Tibial artery (tissue), 4 donors: ENCODE data around the gene NCKAP5.

Source experiments
- DNase-seq, 2 donors: peaks; one replicate each; pipeline ENCODE4 v3.0.0-alpha.2; 2019
- H3K27ac ChIP-seq, 2 donors: fragments of 200-600 bp; sonication (generic) in 1 of 2; 1 replicate in 1 of 2; 2 replicates in 1 of 2; pipeline ENCODE4 v1.5.1; 2018 to 2019; ENCODE audit warnings: mild to moderate bottlenecking in 1 of 2
- H3K27me3 ChIP-seq, 2 donors: fragments of 200-600 bp; sonication (generic) in 1 of 2; one replicate each; pipeline versions ENCODE4 v1.5.1 to v1.6.0; 2016 to 2019
- H3K36me3 ChIP-seq, 3 donors: fragments of 200-600 bp; sonication (generic) in 2 of 3; one replicate each; pipeline ENCODE4 v1.5.1; 2016 to 2019; ENCODE audit warnings: mild to moderate bottlenecking in 2 of 3
- H3K4me1 ChIP-seq, 4 donors: fragments of 200-600 bp; sonication (generic) in 2 of 4; 1 replicate in 3 of 4; 2 replicates in 1 of 4; pipeline ENCODE4 v1.5.1; 2016 to 2019
- H3K4me3 ChIP-seq, 2 donors: fragments of 200-600 bp; sonication (generic) in 1 of 2; 1 replicate in 1 of 2; 2 replicates in 1 of 2; pipeline ENCODE4 v1.5.1; 2018 to 2019; ENCODE audit warnings: mild to moderate bottlenecking in 2 of 2
- H3K9me3 ChIP-seq, 3 donors: fragments of 200-600 bp; sonication (generic) in 1 of 3; one replicate each; pipeline ENCODE4 v1.5.1; 2016 to 2019
- CTCF ChIP-seq, 2 experiments: fragments of 200-600 bp in 1 of 2; fragments of 450-650 bp in 1 of 2; IDR thresholded peaks; one replicate each; pipeline ENCODE4 v1.5.1; 2017 to 2019; ENCODE audit warnings: antibody characterized with exemption in 2 of 2, mild to moderate bottlenecking in 1 of 2, moderate library complexity in 1 of 2
- intact Hi-C: fragments of 100-400 bp; cut with DNase I; formaldehyde crosslinking; loops from one replicate; pipeline ENCODE4 v1.15.0; 2023; ENCODE audit warnings: low total_unique reads

NCKAP5 gene

GRCh38 chr2:133317178-133317577 lies 251.1 kb downstream of the NCKAP5 start:
- H3K27ac ChIP-seq, result no peak overlapping the region
- no peaks in the 10 kb centered on the region for H3K36me3 ChIP-seq
- DNase-seq, result no peak
- intact Hi-C loops, result no loop called here
- H3K9me3 ChIP-seq, result no peaks in the 10 kb centered on the region
- H3K27me3 ChIP-seq, result no peaks in the 10 kb centered on the region
- H3K4me1 ChIP-seq, result no peaks in the 10 kb centered on the region
- no peak for TF ChIP-seq CTCF (IDR thresholded peaks at IDR 0.05)
- no peak overlapping the region for H3K4me3 ChIP-seq

GRCh38 chr2:133316557-133316956 lies 251.7 kb downstream of the NCKAP5 start:
- no peaks in the 10 kb centered on the region for H3K9me3 ChIP-seq
- no peak for DNase-seq
- no peak overlapping the region for H3K27ac ChIP-seq
- intact Hi-C loops, result no loop called here
- no peaks in the 10 kb centered on the region for H3K27me3 ChIP-seq
- no peak overlapping the region for H3K4me3 ChIP-seq
- no peaks in the 10 kb centered on the region for H3K36me3 ChIP-seq
- no peak for TF ChIP-seq CTCF (IDR thresholded peaks at IDR 0.05)
- no peaks in the 10 kb centered on the region for H3K4me1 ChIP-seq

GRCh38 chr2:133315280-133315679 lies 253.0 kb downstream of the NCKAP5 start:
- H3K4me3 ChIP-seq, result no peak overlapping the region
- no peak for DNase-seq
- no peaks in the 10 kb centered on the region for H3K4me1 ChIP-seq
- no peaks in the 10 kb centered on the region for H3K9me3 ChIP-seq
- intact Hi-C loops, result no loop called here
- no peaks in the 10 kb centered on the region for H3K27me3 ChIP-seq
- H3K36me3 ChIP-seq, result no peaks in the 10 kb centered on the region
- TF ChIP-seq CTCF (IDR thresholded peaks at IDR 0.05), result no peak
- no peak overlapping the region for H3K27ac ChIP-seq

GRCh38 chr2:133314795-133315194 lies 253.5 kb downstream of the NCKAP5 start:
- Histone ChIP-seq H3K27me3 (no peaks in the 10 kb centered on the region), H3K27ac (no peak overlapping the region), H3K4me3 (no peak overlapping the region), H3K4me1 (no peaks in the 10 kb centered on the region), H3K9me3 (no peaks in the 10 kb centered on the region), H3K36me3 (no peaks in the 10 kb centered on the region)
- intact Hi-C loops, result no loop called here
- no peak for TF ChIP-seq CTCF (IDR thresholded peaks at IDR 0.05)
- DNase-seq, result no peak

GRCh38 chr2:133312038-133312729 lies 256.1 kb downstream of the NCKAP5 start:
- no peaks in the 10 kb centered on the region for H3K9me3 ChIP-seq
- intact Hi-C loops, result no loop called here
- no peak overlapping the region for H3K27ac ChIP-seq
- H3K4me1 ChIP-seq, result no peaks in the 10 kb centered on the region
- H3K36me3 ChIP-seq, result no peaks in the 10 kb centered on the region
- no peaks in the 10 kb centered on the region for H3K27me3 ChIP-seq
- H3K4me3 ChIP-seq, result no peak overlapping the region
- no peak for DNase-seq
- no peak for TF ChIP-seq CTCF (IDR thresholded peaks at IDR 0.05)

- no peak for DNase-seq
- no peaks in the 10 kb centered on the region for H3K36me3 ChIP-seq
- no peak for TF ChIP-seq CTCF (IDR thresholded peaks at IDR 0.05)
- intact Hi-C loops, result no loop called here
- H3K4me1 ChIP-seq, result no peaks in the 10 kb centered on the region
- no peak overlapping the region for H3K4me3 ChIP-seq
- H3K27me3 ChIP-seq, result no peaks in the 10 kb centered on the region
- H3K27ac ChIP-seq, result no peak overlapping the region
- no peaks in the 10 kb centered on the region for H3K9me3 ChIP-seq
Measured at GRCh38 chr2:133306236-133306635, 262.0 kb downstream of the NCKAP5 start.
